Tibial artery (tissue), 4 donors: Measurements from ENCODE around the gene RUVBL2.
A peak's percentile ranks its signal among the peaks of the same experiment; 100 is the strongest.
"Not testable (repeated sequence)": the region's sequence is repeated elsewhere in the genome, so short reads cannot be mapped to it uniquely, and the experiment has no call there.

ENCODE experiments used
- DNase-seq, 2 donors: peaks; one replicate each; pipeline ENCODE4 v3.0.0-alpha.2; 2019
- H3K27ac ChIP-seq, 2 donors: fragments of 200-600 bp; sonication (generic) in 1 of 2; 1 replicate in 1 of 2; 2 replicates in 1 of 2; pipeline ENCODE4 v1.5.1; 2018 to 2019; ENCODE audit warnings: mild to moderate bottlenecking in 1 of 2
- H3K27me3 ChIP-seq, 2 donors: fragments of 200-600 bp; sonication (generic) in 1 of 2; one replicate each; pipeline versions ENCODE4 v1.5.1 to v1.6.0; 2016 to 2019
- H3K36me3 ChIP-seq, 3 donors: fragments of 200-600 bp; sonication (generic) in 2 of 3; one replicate each; pipeline ENCODE4 v1.5.1; 2016 to 2019; ENCODE audit warnings: mild to moderate bottlenecking in 2 of 3
- H3K4me1 ChIP-seq, 4 donors: fragments of 200-600 bp; sonication (generic) in 2 of 4; 1 replicate in 3 of 4; 2 replicates in 1 of 4; pipeline ENCODE4 v1.5.1; 2016 to 2019
- H3K4me3 ChIP-seq, 2 donors: fragments of 200-600 bp; sonication (generic) in 1 of 2; 1 replicate in 1 of 2; 2 replicates in 1 of 2; pipeline ENCODE4 v1.5.1; 2018 to 2019; ENCODE audit warnings: mild to moderate bottlenecking in 2 of 2
- H3K9me3 ChIP-seq, 3 donors: fragments of 200-600 bp; sonication (generic) in 1 of 3; one replicate each; pipeline ENCODE4 v1.5.1; 2016 to 2019
- CTCF ChIP-seq, 2 experiments: fragments of 200-600 bp in 1 of 2; fragments of 450-650 bp in 1 of 2; IDR thresholded peaks; one replicate each; pipeline ENCODE4 v1.5.1; 2017 to 2019; ENCODE audit warnings: antibody characterized with exemption in 2 of 2, mild to moderate bottlenecking in 1 of 2, moderate library complexity in 1 of 2
- intact Hi-C: fragments of 100-400 bp; cut with DNase I; formaldehyde crosslinking; loops from one replicate; pipeline ENCODE4 v1.15.0; 2023; ENCODE audit warnings: low total_unique reads

RUVBL2 gene

GRCh38 chr19:49056101-49056901 lies 62.6 kb downstream of the RUVBL2 start:
- Histone ChIP-seq H3K27ac (no peak overlapping the region), H3K4me3 (peak overlapping the region; percentile 48 to 64), H3K36me3 (no peaks in the 10 kb centered on the region), H3K27me3 (peaks cover 0 to 29% of the 10 kb centered on the region in 2 donors), H3K9me3 (no peaks in the 10 kb centered on the region), H3K4me1 (peaks cover 0 to 28% (median 20%) of the 10 kb centered on the region in 4 donors)
- DNase-seq, result peak; percentile 49 to 76
- intact Hi-C loops, result no loop called here
- peak in 1 of 2 experiments; percentile 25 for TF ChIP-seq CTCF (IDR thresholded peaks at IDR 0.05)

- H3K36me3 ChIP-seq, H3K27ac ChIP-seq, H3K9me3 ChIP-seq, DNase-seq, intact Hi-C loops: not testable (repeated sequence)
- Histone ChIP-seq H3K27me3 (peaks cover 0 to 37% of the 10 kb centered on the region in 2 donors), H3K4me3 (peak overlapping the region; percentile 48 to 64), H3K4me1 (peaks cover 0 to 28% (median 20%) of the 10 kb centered on the region in 4 donors)
Measured at GRCh38 chr19:49056902-49057596, 63.4 kb downstream of the RUVBL2 start.

GRCh38 chr19:49057636-49058234 lies 64.0 kb downstream of the RUVBL2 start, which contains the start of gene CGB7:
Gene CGB7, minus strand, starts transcription at chr19:49057749. Its CDS starts 2,374 bp downstream, at chr19:49055375.
- intact Hi-C loops, result no loop called here

GRCh38 chr19:49058562-49058961 lies 64.9 kb downstream of the RUVBL2 start:
- no peak overlapping the region for H3K4me3 ChIP-seq
- no peaks in the 10 kb centered on the region for H3K9me3 ChIP-seq
- TF ChIP-seq CTCF (IDR thresholded peaks at IDR 0.05), result no peak
- no peaks in the 10 kb centered on the region for H3K36me3 ChIP-seq
- peaks cover 0 to 50% of the 10 kb centered on the region in 2 donors for H3K27me3 ChIP-seq
- no peak for DNase-seq
- intact Hi-C loops, result no loop called here
- no peak overlapping the region for H3K27ac ChIP-seq
- peaks cover 0 to 28% (median 20%) of the 10 kb centered on the region in 4 donors for H3K4me1 ChIP-seq

More at GRCh38 chr19:49057636-49058234, 64.0 kb downstream of the RUVBL2 start, which contains the start of gene CGB7:
- H3K4me3 ChIP-seq, result peak within 1 kb of the TSS; percentile 48 to 64
- TF ChIP-seq CTCF (IDR thresholded peaks at IDR 0.05), result no peak
- peak; percentile 64 to 80 for DNase-seq
- peaks cover 0 to 28% (median 20%) of the 10 kb centered on the region in 4 donors for H3K4me1 ChIP-seq
- no peaks in the 10 kb centered on the region for H3K9me3 ChIP-seq
- no peaks in the 10 kb centered on the region for H3K36me3 ChIP-seq
- H3K27me3 ChIP-seq, result peaks cover 0 to 42% of the 10 kb centered on the region in 2 donors
- no peak within 1 kb of the TSS for H3K27ac ChIP-seq

GRCh38 chr19:49059053-49059452 lies 65.4 kb downstream of the RUVBL2 start:
- H3K27me3 ChIP-seq, result peaks cover 0 to 55% of the 10 kb centered on the region in 2 donors

More at GRCh38 chr19:49059053-49059452, 65.4 kb downstream of the RUVBL2 start:
- H3K4me1 ChIP-seq, result peaks cover 0 to 28% (median 20%) of the 10 kb centered on the region in 4 donors
- no peaks in the 10 kb centered on the region for H3K9me3 ChIP-seq
- intact Hi-C loops, result no loop called here
- H3K36me3 ChIP-seq, result no peaks in the 10 kb centered on the region
- H3K27ac ChIP-seq, result no peak overlapping the region
- no peak overlapping the region for H3K4me3 ChIP-seq
- TF ChIP-seq CTCF (IDR thresholded peaks at IDR 0.05), result no peak
- no peak for DNase-seq
